HG02884 (cell line): ENCODE results near the gene USP30.
"Not testable (repeated sequence)": the region's sequence is repeated elsewhere in the genome, so short reads cannot be mapped to it uniquely, and the experiment has no call there.

ENCODE experiments used
- ATAC-seq: cut with Tn5 transposase; IDR thresholded peaks from one replicate; pipeline ENCODE4 v1.9.1; 2021; ENCODE audit warnings: mild to moderate bottlenecking, moderate library complexity; ENCODE audit not compliant: unreplicated experiment

USP30 gene, protein sequence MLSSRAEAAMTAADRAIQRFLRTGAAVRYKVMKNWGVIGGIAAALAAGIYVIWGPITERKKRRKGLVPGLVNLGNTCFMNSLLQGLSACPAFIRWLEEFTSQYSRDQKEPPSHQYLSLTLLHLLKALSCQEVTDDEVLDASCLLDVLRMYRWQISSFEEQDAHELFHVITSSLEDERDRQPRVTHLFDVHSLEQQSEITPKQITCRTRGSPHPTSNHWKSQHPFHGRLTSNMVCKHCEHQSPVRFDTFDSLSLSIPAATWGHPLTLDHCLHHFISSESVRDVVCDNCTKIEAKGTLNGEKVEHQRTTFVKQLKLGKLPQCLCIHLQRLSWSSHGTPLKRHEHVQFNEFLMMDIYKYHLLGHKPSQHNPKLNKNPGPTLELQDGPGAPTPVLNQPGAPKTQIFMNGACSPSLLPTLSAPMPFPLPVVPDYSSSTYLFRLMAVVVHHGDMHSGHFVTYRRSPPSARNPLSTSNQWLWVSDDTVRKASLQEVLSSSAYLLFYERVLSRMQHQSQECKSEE

DNA sequence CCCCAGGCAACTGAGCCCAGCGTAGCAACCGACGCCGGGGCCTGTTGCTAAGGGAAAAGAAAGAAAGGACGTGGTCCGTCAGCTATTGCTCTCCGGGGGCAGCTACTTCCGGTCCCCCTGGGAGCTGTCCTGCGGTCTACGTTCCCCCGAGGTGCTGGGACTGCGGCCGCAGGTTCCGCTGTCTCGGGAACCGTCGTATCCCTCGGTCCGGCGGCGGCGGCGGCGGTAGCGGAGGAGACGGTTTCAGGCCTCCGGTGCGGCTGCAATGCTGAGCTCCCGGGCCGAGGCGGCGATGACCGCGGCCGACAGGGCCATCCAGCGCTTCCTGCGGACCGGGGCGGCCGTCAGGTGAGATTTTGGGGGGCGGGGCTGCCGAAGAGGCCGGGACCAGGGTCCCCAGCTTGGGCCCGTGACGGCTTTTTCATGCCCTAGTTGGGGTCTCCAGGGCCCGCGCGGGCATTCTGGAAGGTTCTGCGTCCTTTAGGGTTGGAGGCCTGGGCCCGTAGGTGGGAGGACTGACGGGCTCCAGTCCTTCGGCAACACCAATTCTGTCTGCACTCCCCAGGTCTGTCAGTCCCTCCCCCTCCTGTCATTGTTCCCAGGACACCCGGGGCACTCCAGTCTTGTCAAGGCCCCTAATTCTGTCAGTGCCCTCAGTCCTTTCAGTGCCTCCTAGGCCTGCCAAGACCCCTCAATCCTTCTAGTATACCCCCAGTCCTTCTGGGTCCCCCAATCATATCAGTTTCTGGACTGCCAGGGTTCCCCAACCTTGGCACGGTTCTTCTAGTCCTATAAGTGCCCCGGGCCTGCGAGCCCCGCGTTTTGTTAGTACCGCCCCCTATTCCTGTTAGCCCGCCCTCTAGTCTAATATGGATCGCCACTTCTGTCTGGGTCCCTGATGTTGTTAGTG, at the start of gene USP30:
TSS of gene USP30 (plus strand) at position 163 of the 910 bp plus-strand sequence. CDS start at position 266, 103 bp downstream.
- ATAC-seq: peak; percentile 67

DNA sequence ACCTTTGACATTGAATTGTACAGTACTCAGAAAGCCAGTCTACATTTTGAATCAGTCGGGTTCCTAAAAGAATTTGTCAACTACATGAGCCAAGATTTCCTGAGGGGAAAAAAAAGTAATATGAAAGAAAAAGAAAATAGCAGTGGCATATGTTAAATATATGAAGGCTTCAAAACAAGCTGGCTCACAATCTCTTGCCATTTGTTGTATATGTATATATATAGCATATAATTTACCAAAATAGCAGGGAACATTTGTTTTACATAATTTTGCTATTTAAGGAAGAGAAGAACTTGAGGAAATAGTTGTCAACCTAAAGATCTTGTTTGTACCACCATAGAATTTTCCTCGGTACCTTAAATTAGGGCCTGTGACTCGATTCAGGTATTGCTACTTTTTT, 48.4 kb upstream of the USP30 start:
- no peak for ATAC-seq

DNA sequence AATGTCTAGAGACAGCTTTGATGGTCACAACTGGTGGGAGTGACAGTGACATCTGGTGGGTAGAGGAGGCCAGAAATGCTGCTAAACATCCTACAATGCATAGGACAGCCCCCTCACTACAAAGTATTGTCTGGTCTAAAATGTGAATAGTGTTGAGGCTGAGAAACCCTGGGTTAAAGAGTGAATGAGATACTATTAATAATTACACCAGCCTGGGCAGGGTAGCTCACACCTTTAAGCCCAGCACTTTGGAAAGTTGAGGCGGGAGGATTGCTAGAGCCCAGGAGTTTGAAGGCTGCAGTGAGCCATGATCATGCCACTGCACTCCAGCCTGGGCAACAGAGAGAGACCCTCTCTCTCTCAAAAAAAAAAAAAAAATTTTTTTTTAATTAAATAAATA, 42.6 kb upstream of the USP30 start:
- ATAC-seq: no peak

DNA sequence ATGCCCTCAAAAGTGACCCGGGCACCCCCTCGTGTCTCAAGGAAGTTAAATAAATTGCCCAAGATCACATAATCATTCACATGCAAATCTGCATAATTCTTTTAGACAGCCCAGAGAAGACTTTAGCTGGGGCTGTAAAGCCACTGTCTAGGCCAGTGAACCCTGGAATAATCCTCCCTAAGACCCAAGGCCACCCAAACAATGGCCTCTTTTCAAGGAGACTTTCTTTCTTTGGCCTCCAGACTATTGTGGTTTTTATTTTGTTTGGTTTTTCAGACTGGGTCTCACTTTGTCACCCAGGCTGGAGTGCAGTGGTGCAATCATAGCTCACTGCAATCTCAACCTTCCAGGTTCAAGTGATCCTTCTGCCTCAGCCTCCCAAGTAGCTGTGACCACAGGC, 42.1 kb upstream of the USP30 start:
- ATAC-seq: no peak

DNA sequence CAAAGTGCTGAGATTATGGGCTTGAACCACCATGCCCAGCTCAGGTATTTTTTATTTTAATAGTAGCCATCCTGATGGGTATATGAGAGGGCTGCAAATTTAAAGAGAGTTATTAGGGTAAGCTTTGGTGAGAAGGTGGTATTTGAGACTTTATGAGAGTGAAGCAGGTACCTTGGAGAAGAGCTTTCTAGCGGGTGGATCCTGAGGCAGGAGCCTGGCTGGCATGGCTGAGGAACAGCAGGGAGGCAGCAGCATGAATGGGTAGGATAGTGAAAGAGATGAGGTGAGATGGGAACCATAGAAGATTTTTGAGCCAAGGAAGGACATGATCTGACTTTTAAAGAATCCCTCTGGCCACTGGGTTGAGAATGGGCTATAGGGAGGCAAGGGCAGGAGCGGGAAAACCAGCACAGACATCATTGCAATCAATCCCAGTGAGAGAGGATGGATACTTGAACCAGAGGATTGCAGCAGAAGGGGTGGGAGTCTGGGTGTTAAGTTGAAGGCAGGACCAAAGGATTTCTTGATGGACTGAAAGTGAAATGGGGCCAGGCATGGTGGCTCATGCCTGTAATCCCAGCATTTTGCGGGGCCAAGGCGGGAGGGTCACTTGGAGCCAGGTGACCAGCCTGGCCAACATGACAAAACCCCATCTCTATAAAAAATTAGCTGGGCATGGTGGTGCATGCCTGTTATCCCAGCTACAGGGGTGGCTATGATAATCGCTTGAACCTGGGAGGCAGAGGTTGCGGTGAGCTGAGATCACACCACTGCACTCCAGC, 37.2 kb upstream of the USP30 start:
- ATAC-seq: no peak

DNA sequence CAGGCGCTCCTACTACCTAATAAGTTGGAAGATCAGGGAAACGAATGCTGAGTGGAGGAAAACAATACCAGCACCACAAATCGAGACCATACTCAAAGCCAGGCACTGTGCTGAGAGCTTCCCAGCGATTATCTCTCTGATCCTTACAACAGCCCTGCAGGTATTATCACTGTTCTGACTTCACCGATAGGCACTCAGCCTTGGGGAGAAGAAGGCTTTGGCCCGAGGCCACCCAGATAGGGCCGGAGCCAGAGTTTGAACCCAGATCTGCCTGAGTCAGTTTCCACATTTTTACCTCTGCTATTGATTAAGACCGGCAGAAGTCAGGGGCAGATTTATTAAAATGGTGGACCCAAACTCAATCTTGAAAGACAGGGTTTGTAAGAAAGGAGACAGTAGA, 36.4 kb upstream of the USP30 start:
- no peak for ATAC-seq

DNA sequence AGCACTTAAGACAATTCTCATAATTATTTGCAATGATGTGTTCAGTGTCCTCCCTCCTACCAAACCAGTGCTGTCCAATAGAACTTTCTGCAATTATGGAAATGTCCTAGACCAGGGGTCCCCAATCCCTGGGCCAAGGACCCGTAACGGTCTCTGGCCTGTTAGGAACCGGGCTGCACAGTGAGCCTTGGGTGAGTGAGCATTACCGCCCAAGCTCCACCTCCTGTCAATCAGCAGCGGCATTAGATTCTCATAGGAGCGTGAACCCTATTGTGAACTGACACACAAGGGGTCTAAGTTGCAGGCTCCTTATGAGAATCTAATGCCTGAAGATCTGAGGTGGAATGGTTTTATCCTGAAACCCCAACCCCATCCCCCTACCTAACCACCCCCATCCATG, 35.4 kb upstream of the USP30 start:
- no peak for ATAC-seq

DNA sequence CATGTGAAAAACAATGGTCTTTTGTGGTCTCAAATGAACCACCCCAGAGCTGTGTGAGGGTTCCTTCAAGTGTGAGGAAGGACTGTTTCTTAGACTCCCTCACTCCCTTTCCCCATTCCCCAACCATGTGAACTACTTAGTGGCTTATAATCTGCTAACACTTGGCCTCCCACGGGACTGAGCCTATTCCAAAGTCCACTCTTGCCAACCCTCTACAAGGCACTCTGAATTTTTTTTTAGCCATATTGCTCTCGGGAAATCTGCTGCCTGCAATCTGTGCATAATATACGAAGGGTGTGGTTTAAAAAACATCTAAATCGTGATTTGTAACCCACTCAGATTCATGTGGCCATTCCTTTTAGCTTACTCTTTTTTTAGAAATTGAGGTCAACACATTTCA, 34.1 kb upstream of the USP30 start:
- no peak for ATAC-seq

DNA sequence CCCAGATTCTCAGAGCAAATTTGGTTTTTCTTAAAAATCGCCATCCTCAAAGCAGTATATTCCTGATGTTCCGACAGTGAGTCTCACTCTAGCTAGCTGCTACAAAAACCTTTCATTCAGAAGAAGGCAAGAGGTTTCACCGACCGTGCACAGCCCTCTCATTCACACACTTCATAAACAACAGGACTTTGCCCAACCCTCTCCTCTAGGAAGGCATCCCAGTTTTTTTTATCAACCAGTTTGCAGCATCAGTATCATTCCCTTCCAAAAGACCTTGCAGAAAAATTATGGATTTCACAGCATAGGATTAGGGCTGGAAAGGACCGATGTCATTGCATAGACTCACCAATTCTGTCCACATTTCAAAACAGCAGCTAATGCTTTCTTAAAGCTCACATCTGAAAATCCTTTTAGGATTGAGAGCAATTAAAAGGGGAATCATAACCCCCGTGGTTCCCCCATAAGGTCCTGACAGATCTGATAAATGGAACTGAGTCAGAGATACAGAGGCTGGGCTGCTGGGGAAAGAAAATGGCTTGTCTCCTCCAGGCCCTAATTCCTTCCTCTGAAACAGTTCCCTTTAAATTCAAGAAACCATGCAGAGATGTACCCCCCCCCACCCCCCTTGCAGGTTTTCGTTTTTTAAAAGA, 32.1 kb upstream of the USP30 start:
- ATAC-seq: no peak

DNA sequence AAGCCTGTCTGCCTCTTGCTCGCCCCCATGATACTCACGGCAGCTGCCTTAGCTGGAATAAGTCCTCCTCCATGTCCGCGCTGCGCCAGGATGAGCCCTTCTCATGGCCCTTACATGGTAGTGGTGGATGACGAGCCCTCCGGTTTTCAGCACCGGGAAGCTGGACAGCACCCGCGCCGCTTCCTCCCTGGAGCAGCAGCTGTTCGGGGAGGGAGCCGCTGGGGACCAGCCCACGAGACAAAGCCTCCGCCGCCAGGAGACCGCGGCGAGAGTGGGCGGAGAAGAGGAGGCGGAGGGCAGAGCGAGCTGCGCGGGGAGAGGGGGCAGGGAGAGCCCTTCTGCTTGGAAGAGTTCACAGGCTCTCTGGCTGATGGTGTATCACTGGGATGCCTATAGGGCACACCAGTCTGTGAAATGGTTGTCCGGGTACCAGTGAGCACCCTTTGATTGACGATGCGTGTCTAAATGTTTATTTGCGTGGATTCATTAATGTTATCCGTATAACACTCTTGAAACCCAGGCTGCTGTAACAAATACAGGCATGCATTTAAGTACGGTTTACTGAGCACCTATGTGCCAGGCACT, 31.5 kb upstream of the USP30 start, which contains the start of gene SVOP:
TSS of gene SVOP (minus strand) at position 273 of the 585 bp plus-strand sequence. CDS start at position 73, 200 bp downstream.
- ATAC-seq: no peak

DNA sequence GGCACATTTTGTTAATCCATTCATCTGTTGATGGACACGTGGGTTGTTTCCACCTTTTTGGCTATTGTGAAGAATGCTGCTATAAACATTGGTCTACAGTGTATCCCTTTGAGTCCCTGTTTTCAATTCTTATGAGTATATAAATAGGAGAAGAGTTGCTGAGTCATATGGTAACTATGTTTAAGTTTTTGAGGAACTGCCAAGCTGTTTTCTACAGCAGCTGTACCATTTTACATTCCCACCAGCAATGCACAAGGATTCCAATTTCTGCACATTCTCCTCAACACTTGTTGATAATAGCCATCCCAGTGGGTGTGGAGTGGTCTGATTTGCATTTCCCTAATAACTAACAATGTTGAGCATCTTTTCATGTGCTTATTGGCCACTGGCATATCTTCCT, 24.6 kb upstream of the USP30 start:
- no peak for ATAC-seq

DNA sequence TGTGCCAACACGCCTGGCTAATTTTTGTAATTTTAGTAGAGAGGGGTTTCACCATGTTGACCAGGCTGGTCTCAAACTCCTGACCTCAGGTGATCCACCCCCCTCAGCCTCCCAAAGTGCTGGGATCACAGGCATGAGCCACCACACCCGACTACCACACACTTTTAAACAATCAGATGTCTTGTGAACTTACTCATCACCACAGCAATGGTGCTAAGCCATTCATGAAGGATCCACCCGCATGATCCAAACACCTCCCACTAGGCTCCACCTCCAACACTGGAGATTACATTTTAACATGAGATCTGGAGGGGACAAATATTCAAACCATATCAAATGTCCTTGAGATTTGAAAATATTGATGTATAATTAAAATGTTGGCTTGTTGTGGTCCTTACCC, 23.8 kb upstream of the USP30 start:
- not testable (repeated sequence) for ATAC-seq

DNA sequence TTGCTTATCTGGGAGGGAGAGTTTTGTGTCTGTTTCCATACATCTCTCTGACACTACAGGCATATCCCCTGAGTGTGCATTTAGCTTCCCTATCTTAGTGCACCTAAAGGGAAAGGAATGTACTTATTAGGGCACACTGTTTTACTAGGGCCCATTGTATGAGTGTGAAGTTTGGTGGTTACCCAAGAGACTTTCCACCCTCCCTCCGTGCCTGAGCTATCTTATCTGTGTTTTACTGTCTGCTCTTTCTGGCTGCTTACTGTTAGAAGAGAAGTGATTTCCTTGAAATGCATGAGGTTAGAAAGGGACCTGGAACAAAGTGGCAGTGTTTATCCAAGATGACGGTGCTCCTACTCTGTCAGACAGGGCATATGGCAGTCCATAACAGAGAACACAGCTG, 23.0 kb upstream of the USP30 start:
- no peak for ATAC-seq

DNA sequence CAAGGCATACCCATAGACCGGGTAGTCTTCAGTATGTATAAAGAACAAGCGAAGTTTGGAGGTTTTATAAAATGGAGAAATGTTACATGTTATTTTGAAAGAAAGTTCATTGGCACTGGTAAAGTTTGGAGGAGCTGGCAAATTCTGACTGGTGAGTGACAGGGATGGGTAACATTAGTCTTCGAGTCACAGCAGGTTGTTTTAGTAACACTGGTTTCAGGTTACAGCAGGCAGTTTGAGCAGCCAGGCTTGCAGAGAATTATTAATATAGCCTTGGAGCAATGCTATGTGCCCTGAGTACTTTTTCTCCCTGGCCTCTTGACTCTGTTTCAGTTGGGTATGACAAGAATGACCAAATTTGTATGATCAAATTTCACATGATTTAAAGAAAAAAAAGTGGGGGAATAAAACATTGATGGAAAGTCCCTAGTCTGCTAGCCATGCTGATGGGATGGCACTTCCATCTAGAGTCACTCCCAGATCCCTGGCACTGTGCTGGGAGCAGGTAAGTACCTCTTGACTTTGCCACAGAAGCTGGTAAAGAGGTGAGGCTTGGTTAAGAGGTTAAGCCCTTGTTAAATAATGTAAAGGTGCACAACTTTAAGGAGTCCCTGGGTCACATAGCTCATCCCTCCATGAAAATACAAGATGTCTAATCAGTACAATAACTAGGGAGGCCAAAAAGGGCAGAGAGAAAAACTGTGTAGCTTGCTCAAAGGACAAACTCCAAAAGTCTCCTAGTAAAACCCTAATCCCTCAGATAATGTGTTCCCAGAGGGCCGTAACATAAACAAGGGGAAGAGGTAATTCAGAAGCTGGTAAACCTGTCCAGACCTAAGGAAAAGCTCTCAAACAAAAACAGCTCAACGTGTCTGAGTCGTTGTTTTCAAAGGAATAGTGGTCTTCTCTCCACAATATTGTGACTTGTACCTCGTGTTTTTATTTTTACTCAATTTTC, 18.9 kb upstream of the USP30 start:
- no peak for ATAC-seq

DNA sequence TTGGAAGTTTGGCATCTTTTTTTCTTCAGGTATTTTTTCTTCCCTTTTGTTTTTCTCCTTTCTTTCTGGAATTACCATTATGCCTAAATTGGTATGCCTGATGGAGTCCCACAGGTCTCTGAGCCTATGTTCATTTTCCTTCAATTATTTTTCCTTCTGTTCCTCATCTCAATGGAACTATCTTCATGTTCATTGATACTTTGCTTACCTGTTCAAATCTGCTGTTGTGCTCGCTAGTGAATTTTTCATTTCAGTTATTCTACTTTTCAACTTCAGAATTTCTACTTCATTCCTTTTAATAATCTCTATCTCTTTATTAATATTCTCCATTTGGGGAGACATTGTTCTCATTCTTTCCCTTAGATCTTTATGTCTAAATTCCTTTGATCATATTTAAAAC, 15.4 kb upstream of the USP30 start:
- no peak for ATAC-seq

DNA sequence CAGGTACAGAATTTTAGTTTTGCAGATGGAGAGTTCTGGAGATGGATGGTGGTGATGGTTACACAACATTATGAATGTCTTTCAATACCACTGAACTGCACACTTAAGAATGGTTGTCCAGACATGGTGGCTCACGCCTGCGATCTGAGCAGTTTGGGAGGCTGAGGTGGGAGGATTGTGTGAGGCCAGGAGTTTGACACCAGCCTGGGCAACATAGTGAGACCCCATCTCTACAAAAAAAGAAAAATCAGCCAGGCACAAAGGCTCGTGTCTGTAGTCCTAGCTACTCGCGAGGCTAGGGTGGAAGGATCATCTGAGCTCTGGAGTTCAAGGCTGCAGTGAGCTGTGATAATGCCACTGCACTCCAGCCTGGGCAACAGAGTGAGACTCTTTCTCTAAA, 8.1 kb upstream of the USP30 start:
- ATAC-seq: no peak

DNA sequence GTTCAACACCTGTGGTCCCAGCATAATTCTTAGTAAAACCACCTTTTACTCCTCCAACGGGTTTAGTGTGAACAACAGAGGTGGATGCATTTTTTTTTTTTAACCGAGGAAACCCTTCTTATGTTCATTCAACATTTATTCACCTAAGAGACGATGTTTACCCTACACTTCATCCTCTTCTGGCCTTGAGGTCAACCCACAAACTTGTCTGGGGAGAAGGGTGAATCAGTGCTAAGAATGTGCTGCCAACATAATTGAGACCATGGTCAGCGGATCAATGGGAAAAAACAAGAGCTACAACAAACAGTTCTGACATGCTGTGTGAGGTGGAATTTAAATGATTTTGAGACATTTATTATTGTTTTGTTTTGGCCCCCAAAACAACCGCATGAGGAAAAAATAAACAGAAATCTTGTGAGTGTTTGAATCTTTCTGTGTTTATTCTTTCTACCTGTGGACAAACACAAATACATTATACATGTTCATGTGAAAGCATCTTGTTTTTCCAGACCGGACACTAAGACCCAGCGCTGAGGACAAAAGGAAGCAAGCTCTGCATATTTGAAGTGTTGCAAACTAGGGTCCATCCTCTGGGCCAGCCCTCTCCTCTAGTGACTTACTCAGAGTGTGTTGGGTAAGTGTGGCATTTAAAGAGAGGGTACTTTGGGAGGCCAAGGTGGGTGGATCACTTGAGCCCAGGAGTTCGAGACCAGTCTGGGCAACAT, 5.1 kb upstream of the USP30 start:
- no peak for ATAC-seq

DNA sequence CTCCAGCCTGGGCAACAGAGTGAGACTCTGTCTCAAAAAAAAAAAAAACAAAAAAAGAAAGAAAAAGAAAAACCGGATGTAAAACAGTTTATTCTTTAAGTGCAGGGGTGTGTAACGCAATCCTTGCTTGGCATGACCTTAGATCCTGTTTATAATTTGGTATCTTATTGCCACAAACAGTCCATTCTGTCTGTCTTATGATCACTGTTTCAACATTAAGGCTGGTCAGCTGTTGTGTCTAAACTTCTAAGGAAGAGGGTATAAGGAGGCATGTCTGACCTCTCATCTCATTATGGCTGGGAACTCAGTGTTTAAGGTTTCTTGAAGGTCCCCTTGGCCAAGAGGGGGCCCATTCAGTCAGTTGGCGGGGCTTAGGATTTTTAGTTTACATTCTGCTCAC, 3.7 kb upstream of the USP30 start:
- ATAC-seq: not testable (repeated sequence)
